Endodermal cell (in vitro differentiated cells): ENCODE data around the gene KRT16. TPM values are rescaled to one million over a fixed set of nuclear protein-coding genes. Genes with fewer than 3 reads are reported as not detected.

Experiments
- DNase-seq: peaks from one replicate; pipeline ENCODE4 v3.0.0-alpha.2; 2017
- H3K27ac ChIP-seq: 2 replicates; pipeline ENCODE4 v1.5.1; 2013; ENCODE audit warnings: mild to moderate bottlenecking, low read depth, low read length, moderate library complexity
- H3K27me3 ChIP-seq: 2 replicates; pipeline ENCODE4 v1.6.1; 2013; ENCODE audit warnings: mild to moderate bottlenecking, low read length, moderate library complexity; ENCODE audit not compliant: insufficient read depth, control insufficient read depth, poor library complexity, severe bottlenecking
- H3K36me3 ChIP-seq: 2 replicates; pipeline ENCODE4 v1.7.0; 2013; ENCODE audit warnings: mild to moderate bottlenecking, low read length, moderate library complexity; ENCODE audit not compliant: control insufficient read depth, insufficient read depth
- H3K4me1 ChIP-seq: one replicate; pipeline ENCODE4 v1.7.0; 2013; ENCODE audit warnings: low read length; ENCODE audit not compliant: control insufficient read depth, insufficient read depth
- H3K4me3 ChIP-seq: 2 replicates; pipeline ENCODE4 v1.5.1; 2013; ENCODE audit warnings: mild to moderate bottlenecking, low read length, moderate library complexity
- H3K9ac ChIP-seq: 2 replicates; pipeline ENCODE4 v1.6.1; 2013; ENCODE audit warnings: mild to moderate bottlenecking, low read length, moderate library complexity; ENCODE audit not compliant: poor library complexity, severe bottlenecking; ENCODE audit errors: extremely low read depth
- H3K9me3 ChIP-seq: 2 replicates; pipeline ENCODE4 v1.6.1; 2013; ENCODE audit warnings: mild to moderate bottlenecking, low read length, moderate library complexity; ENCODE audit not compliant: control insufficient read depth
- H3K27ac Mint-ChIP-seq: 2 replicates; pipeline ENCODE4 v1.8.0; 2020; ENCODE audit warnings: mixed read lengths
- H3K27me3 Mint-ChIP-seq: 2 replicates; pipeline ENCODE4 v1.8.0; 2021; ENCODE audit warnings: mild to moderate bottlenecking, mixed read lengths; ENCODE audit not compliant: insufficient read depth
- H3K36me3 Mint-ChIP-seq: 2 replicates; pipeline ENCODE4 v1.8.0; 2020; ENCODE audit warnings: low read depth, mixed read lengths
- H3K4me1 Mint-ChIP-seq: 2 replicates; pipeline ENCODE4 v1.8.0; 2020; ENCODE audit warnings: mixed read lengths
- H3K4me3 Mint-ChIP-seq: 2 replicates; pipeline ENCODE4 v1.8.0; 2020; ENCODE audit warnings: mild to moderate bottlenecking, moderate library complexity, mixed read lengths
- H3K9me3 Mint-ChIP-seq: 2 replicates; pipeline ENCODE4 v1.8.0; 2020; ENCODE audit warnings: mild to moderate bottlenecking, mixed read lengths
- CTCF ChIP-seq: fragments of 200-600 bp; sonication (generic); conservative IDR thresholded peaks from 2 replicates; pipeline ENCODE4 v1.5.0; 2021; ENCODE audit warnings: antibody characterized with exemption, mild to moderate bottlenecking
- WGBS, 2 experiments: methylation state at CpG; one replicate each; pipeline versions ENCODE4 v1.1.5 to v1.1.7; 2013; ENCODE audit warnings: missing lambda C conversion rate in 2 of 2, mixed read lengths in 1 of 2; ENCODE audit not compliant: insufficient coverage in 1 of 2, insufficient read length in 1 of 2; 5-methylcytosine and 5-hydroxymethylcytosine counted together
- total RNA-seq, 2 donors: library from RNA; stranded (reverse); fragmentation: NEBNext Ultra II Directional in 1 of 2; extraction: Animal tissue kit (Norgen Biotek cat#: 25700) in 1 of 2; gene quantifications; 2 replicates in 1 of 2; 3 replicates in 1 of 2; pipeline ENCODE4 v1.2.1, GENCODE V29; 2021

The KRT16 gene
- total RNA-seq, 2 donors from 2014 or later = not detected

GRCh38 chr17:41580687-41581365, 31.7 kb downstream of the KRT16 start:
- Histone ChIP-seq H3K27ac (no peak overlapping the region), H3K9ac (no peak overlapping the region), H3K9me3 (no peaks in the 10 kb centered on the region), H3K36me3 (no peaks in the 10 kb centered on the region), H3K4me3 (no peak overlapping the region), H3K27me3 (no peaks in the 10 kb centered on the region), H3K4me1 (peaks cover 4% of the 10 kb centered on the region)
- 79% methylated on average over 1 of the region's 1 CpG; no CpG with 5 or more reads in 1 of the 2 experiments for WGBS, 2 experiments
- H3K27me3 Mint-ChIP-seq = peaks cover 36% of the 10 kb centered on the region
- DNase-seq = no peak
- H3K36me3 Mint-ChIP-seq = no peaks in the 10 kb centered on the region
- H3K4me1 Mint-ChIP-seq = peaks cover 16% of the 10 kb centered on the region
- no peak for TF ChIP-seq CTCF
- H3K27ac Mint-ChIP-seq = no peak overlapping the region
- no peaks in the 10 kb centered on the region for H3K9me3 Mint-ChIP-seq
- H3K4me3 Mint-ChIP-seq = no peak overlapping the region

- TF ChIP-seq CTCF = no peak
- 89 to 100% methylated on average over 2 of the region's 2 CpGs for WGBS, 2 experiments
- Mint-ChIP-seq H3K27ac (no peak overlapping the region), H3K27me3 (peaks cover 38% of the 10 kb centered on the region), H3K9me3 (no peaks in the 10 kb centered on the region), H3K4me1 (peaks cover 13% of the 10 kb centered on the region), H3K36me3 (no peaks in the 10 kb centered on the region), H3K4me3 (no peak overlapping the region)
- Histone ChIP-seq H3K9ac (no peak overlapping the region), H3K27ac (no peak overlapping the region), H3K4me1 (peaks cover 4% of the 10 kb centered on the region), H3K27me3 (no peaks in the 10 kb centered on the region), H3K9me3 (no peaks in the 10 kb centered on the region), H3K4me3 (no peak overlapping the region), H3K36me3 (no peaks in the 10 kb centered on the region)
- DNase-seq = no peak
Observed at GRCh38 chr17:41580244-41580575, 32.4 kb downstream of the KRT16 start.

- Mint-ChIP-seq H3K27me3 (peaks cover 40% of the 10 kb centered on the region), H3K9me3 (no peaks in the 10 kb centered on the region), H3K27ac (no peak overlapping the region), H3K36me3 (no peaks in the 10 kb centered on the region), H3K4me3 (no peak overlapping the region), H3K4me1 (peaks cover 12% of the 10 kb centered on the region)
- 42 to 45% methylated on average over 7 to 18 of the region's 18 CpGs for WGBS, 2 experiments
- DNase-seq = peak; percentile 100
- no peak overlapping the region for H3K27ac ChIP-seq
- H3K9me3 ChIP-seq = no peaks in the 10 kb centered on the region
- peaks cover 4% of the 10 kb centered on the region for H3K4me1 ChIP-seq
- peak; percentile 88 for TF ChIP-seq CTCF
- H3K9ac ChIP-seq = no peak overlapping the region
- no peaks in the 10 kb centered on the region for H3K36me3 ChIP-seq
- H3K27me3 ChIP-seq = no peaks in the 10 kb centered on the region
- H3K4me3 ChIP-seq = no peak overlapping the region
Observed at GRCh38 chr17:41579484-41580243, 32.9 kb downstream of the KRT16 start.
